Cortex of kidney (tissue), 1 donor: ENCODE results near the gene CCDC71.

ENCODE experiments used
- DNase-seq: peaks from one replicate; lab custom pipeline; 2025; lab: John Stamatoyannopoulos, UW

Gene CCDC71

GRCh38 chr3:49166752-49167556 is 823 bp upstream of the CCDC71 start:
- DNase-seq: no peak

GRCh38 chr3:49164983-49165720 is 979 bp downstream of the CCDC71 start:
- no peak for DNase-seq

- DNase-seq: no peak
Measured at GRCh38 chr3:49163609-49164008, 2.5 kb downstream of the CCDC71 start.

- DNase-seq: no peak
Measured at GRCh38 chr3:49162751-49163419, 3.2 kb downstream of the CCDC71 start.

- no peak for DNase-seq
Measured at GRCh38 chr3:49161808-49162530, 4.2 kb downstream of the CCDC71 start.

- DNase-seq: no peak
Measured at GRCh38 chr3:49161197-49161596, 4.9 kb downstream of the CCDC71 start.

GRCh38 chr3:49158792-49159191 is 7.3 kb downstream of the CCDC71 start:
- no peak for DNase-seq

GRCh38 chr3:49158103-49158709 is 7.9 kb downstream of the CCDC71 start:
- no peak for DNase-seq

- DNase-seq: no peak
Measured at GRCh38 chr3:49157289-49157688, 8.8 kb downstream of the CCDC71 start.

GRCh38 chr3:49153349-49153912 is 12.7 kb downstream of the CCDC71 start:
- no peak for DNase-seq

- DNase-seq: no peak
Measured at GRCh38 chr3:49151610-49152009, 14.5 kb downstream of the CCDC71 start.

- DNase-seq: no peak
Measured at GRCh38 chr3:49148159-49148558, 18.0 kb downstream of the CCDC71 start.

- no peak for DNase-seq
Measured at GRCh38 chr3:49140080-49140479, 26.1 kb downstream of the CCDC71 start.

GRCh38 chr3:49135499-49135898 is 30.6 kb downstream of the CCDC71 start:
- no peak for DNase-seq

- no peak for DNase-seq
Measured at GRCh38 chr3:49134471-49135265, 31.5 kb downstream of the CCDC71 start.

GRCh38 chr3:49133226-49133951 is 32.7 kb downstream of the CCDC71 start:
- DNase-seq: no peak

GRCh38 chr3:49132437-49133225 is 33.5 kb downstream of the CCDC71 start, which contains the start of gene LAMB2:
Gene LAMB2, minus strand, starts transcription at chr3:49133050. Its CDS starts 183 bp downstream, at chr3:49132867.
- no peak for DNase-seq

- no peak for DNase-seq
Measured at GRCh38 chr3:49132073-49132436, 34.1 kb downstream of the CCDC71 start.

- no peak for DNase-seq
Measured at GRCh38 chr3:49131576-49131975, 34.6 kb downstream of the CCDC71 start.
